Caco-2 (cell line): ENCODE data around the gene RNF112. TPM values are rescaled to one million over a fixed set of nuclear protein-coding genes. Genes with fewer than 3 reads are reported as not detected.

Experiments
- BruUV-seq: library from RNA; stranded (reverse); fragments of 400-500 nt; replicated peaks from 2 replicates; lab custom pipeline; 2021; lab: Mats Ljungman, UMichigan
- CTCF ChIA-PET: fragments of 300-600 bp; sonication (Branson Sonifier 250); formaldehyde crosslinking; loops from one replicate; lab custom pipeline; 2022; ENCODE audit warnings: antibody characterized with exemption; lab: Charles Lee
- POLR2A ChIA-PET: fragments of 300-600 bp; sonication (Branson Sonifier 250); formaldehyde crosslinking; loops from one replicate; lab custom pipeline; 2022; ENCODE audit warnings: antibody characterized with exemption; lab: Charles Lee
- DNase-seq, 2 experiments: peaks; one replicate each; pipeline versions ENCODE4 v3.0.0 to v3.0.0-alpha.2; 2020 to 2022
- H3K27me3 ChIP-seq: replicated peaks from 2 replicates; pipeline ENCODE4 v1.6.0; 2011; ENCODE audit warnings: low read length; ENCODE audit not compliant: control insufficient read depth, insufficient read depth
- H3K36me3 ChIP-seq: 2 replicates; pipeline ENCODE4 v1.5.1; 2011; ENCODE audit warnings: low read length; ENCODE audit not compliant: control insufficient read depth, insufficient read depth
- H3K4me1 ChIP-seq: fragments of 250-450 bp; sonication (Bioruptor Pico); 2 replicates; pipeline ENCODE4 v1.5.1; 2020; ENCODE audit warnings: mild to moderate bottlenecking
- H3K4me3 ChIP-seq: 2 replicates; pipeline ENCODE4 v1.5.1; 2011; ENCODE audit warnings: low read depth, mild to moderate bottlenecking, control low read depth, low read length
- H3K9me3 ChIP-seq: fragments of 250-450 bp; sonication (Bioruptor Pico); 2 replicates; pipeline ENCODE4 v1.5.1; 2020; ENCODE audit warnings: mild to moderate bottlenecking, moderate library complexity
- H3K27ac Mint-ChIP-seq: one replicate; pipeline ENCODE4 v1.8.0; 2022; ENCODE audit warnings: mixed read lengths; ENCODE audit not compliant: unreplicated experiment
- H3K27me3 Mint-ChIP-seq: one replicate; pipeline ENCODE4 v1.8.0; 2022; ENCODE audit warnings: mixed read lengths; ENCODE audit not compliant: insufficient read depth, unreplicated experiment
- H3K36me3 Mint-ChIP-seq: one replicate; pipeline ENCODE4 v1.8.0; 2022; ENCODE audit warnings: mild to moderate bottlenecking, mixed read lengths; ENCODE audit not compliant: insufficient read depth, unreplicated experiment
- H3K4me1 Mint-ChIP-seq: one replicate; pipeline ENCODE4 v1.8.0; 2022; ENCODE audit warnings: low read depth, mixed read lengths; ENCODE audit not compliant: unreplicated experiment
- H3K4me3 Mint-ChIP-seq: one replicate; pipeline ENCODE4 v1.8.0; 2022; ENCODE audit warnings: mild to moderate bottlenecking, moderate library complexity, mixed read lengths; ENCODE audit not compliant: unreplicated experiment
- H3K9me3 Mint-ChIP-seq: one replicate; pipeline ENCODE4 v1.8.0; 2022; ENCODE audit warnings: mixed read lengths; ENCODE audit not compliant: unreplicated experiment
- intact Hi-C: fragments of 100-400 bp; cut with micrococcal nuclease; formaldehyde crosslinking; loops from one replicate; pipeline ENCODE4 v1.10.0; 2022; ENCODE audit not compliant: unreplicated experiment
- total RNA-seq: library from RNA; stranded (reverse); gene quantifications from 2 replicates; pipeline ENCODE4 v1.2.3, GENCODE V29; 2022
- TF ChIP-seq, protein P1 (sequence below), 2 experiments: fragments of 200-600 bp in 1 of 2; IDR thresholded peaks; 1 replicate in 1 of 2; 2 replicates in 1 of 2; pipeline versions ENCODE4 v1.5.1 to v1.8.0; 2011 to 2022; ENCODE audit warnings: antibody characterized with exemption in 1 of 2, control low read depth in 1 of 2, inconsistent platforms in 1 of 2, low read depth in 1 of 2, low read length in 1 of 2, mild to moderate bottlenecking in 1 of 2, moderate library complexity in 1 of 2; ENCODE audit not compliant: insufficient read depth in 1 of 2, severe bottlenecking in 1 of 2, unreplicated experiment in 1 of 2

Gene RNF112
- total RNA-seq, 1 experiment from 2014 or later: not detected

DNA sequence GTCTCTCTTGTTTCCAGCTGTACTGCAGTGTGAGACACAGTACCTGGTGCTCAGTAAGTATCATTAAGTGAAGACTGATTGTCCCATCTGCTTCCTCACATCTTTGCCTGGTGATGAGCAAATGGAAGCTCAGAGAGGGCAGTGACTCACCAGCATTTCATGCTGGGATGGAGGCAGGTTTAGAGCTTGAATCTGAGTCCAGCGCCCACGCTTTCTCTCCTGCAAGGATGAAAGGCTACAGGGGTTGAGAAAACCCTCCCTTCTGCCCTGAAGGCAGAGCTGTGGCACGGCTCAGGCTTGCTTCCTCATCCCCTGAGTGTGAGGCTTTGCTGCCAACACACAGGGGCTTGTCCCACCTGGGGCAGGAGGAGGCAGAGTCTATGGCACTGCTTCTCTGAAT lies 1.5 kb upstream of the RNF112 start:
- Mint-ChIP-seq H3K4me3 (no peak overlapping the region), H3K4me1 (peaks cover 6% of the 10 kb centered on the region), H3K36me3 (no peaks in the 10 kb centered on the region), H3K9me3 (no peaks in the 10 kb centered on the region), H3K27ac (no peak overlapping the region), H3K27me3 (no peaks in the 10 kb centered on the region)
- H3K36me3 ChIP-seq: no peaks in the 10 kb centered on the region
- POLR2A ChIA-PET: no interaction called here
- H3K4me3 ChIP-seq: no peak overlapping the region
- H3K27me3 ChIP-seq: no peaks in the 10 kb centered on the region
- no TSS peak for BruUV-seq
- CTCF ChIA-PET: no interaction called here
- TF ChIP-seq, protein P1, sequence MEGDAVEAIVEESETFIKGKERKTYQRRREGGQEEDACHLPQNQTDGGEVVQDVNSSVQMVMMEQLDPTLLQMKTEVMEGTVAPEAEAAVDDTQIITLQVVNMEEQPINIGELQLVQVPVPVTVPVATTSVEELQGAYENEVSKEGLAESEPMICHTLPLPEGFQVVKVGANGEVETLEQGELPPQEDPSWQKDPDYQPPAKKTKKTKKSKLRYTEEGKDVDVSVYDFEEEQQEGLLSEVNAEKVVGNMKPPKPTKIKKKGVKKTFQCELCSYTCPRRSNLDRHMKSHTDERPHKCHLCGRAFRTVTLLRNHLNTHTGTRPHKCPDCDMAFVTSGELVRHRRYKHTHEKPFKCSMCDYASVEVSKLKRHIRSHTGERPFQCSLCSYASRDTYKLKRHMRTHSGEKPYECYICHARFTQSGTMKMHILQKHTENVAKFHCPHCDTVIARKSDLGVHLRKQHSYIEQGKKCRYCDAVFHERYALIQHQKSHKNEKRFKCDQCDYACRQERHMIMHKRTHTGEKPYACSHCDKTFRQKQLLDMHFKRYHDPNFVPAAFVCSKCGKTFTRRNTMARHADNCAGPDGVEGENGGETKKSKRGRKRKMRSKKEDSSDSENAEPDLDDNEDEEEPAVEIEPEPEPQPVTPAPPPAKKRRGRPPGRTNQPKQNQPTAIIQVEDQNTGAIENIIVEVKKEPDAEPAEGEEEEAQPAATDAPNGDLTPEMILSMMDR (IDR thresholded peaks at IDR 0.05; ENCODE audit: insufficient read depth in 1 of 2, low read depth in 1 of 2, low read length in 1 of 2, severe bottlenecking in 1 of 2, unreplicated experiment in 1 of 2): no peak
- no peaks in the 10 kb centered on the region for H3K9me3 ChIP-seq
- intact Hi-C loops: loop anchor here (5.0 kb wide), 1 partner anchor 38 kb away; no protein-coding TSS in a partner anchor
- no peaks in the 10 kb centered on the region for H3K4me1 ChIP-seq
- DNase-seq: peak in 1 of 2 experiments; percentile 28

DNA sequence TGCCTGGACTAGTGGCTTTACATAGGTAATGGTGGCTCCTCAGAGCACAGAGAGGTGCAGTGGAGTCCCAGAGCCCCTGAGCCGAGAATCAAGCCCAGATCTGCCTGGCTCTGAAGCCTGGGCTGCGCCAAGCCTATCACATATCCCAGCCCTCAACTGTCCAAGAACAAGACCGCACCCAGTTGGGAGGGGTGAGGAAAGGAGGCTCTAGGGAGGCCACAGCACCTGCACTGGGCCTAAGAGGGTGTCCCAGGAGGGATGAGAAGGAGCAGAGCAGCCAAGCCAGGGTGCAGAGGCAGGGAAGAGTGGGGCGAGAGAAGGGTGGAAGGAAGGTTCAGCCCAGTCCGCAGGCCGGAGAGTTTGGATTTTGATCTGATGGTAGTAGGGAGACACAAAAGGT lies 941 bp upstream of the RNF112 start:
- Mint-ChIP-seq H3K27me3 (no peaks in the 10 kb centered on the region), H3K4me1 (peaks cover 6% of the 10 kb centered on the region), H3K4me3 (no peak overlapping the region), H3K27ac (no peak overlapping the region), H3K9me3 (no peaks in the 10 kb centered on the region), H3K36me3 (no peaks in the 10 kb centered on the region)
- Histone ChIP-seq H3K9me3 (no peaks in the 10 kb centered on the region), H3K27me3 (no peaks in the 10 kb centered on the region), H3K4me1 (no peaks in the 10 kb centered on the region), H3K36me3 (no peaks in the 10 kb centered on the region), H3K4me3 (no peak overlapping the region)
- no TSS peak for BruUV-seq
- POLR2A ChIA-PET: no interaction called here
- intact Hi-C loops: no loop called here
- peak in 1 of 2 experiments; percentile 24 for DNase-seq
- CTCF ChIA-PET: no interaction called here
- TF ChIP-seq, protein P1 (IDR thresholded peaks at IDR 0.05; ENCODE audit: insufficient read depth in 1 of 2, low read depth in 1 of 2, low read length in 1 of 2, severe bottlenecking in 1 of 2, unreplicated experiment in 1 of 2): no peak

DNA sequence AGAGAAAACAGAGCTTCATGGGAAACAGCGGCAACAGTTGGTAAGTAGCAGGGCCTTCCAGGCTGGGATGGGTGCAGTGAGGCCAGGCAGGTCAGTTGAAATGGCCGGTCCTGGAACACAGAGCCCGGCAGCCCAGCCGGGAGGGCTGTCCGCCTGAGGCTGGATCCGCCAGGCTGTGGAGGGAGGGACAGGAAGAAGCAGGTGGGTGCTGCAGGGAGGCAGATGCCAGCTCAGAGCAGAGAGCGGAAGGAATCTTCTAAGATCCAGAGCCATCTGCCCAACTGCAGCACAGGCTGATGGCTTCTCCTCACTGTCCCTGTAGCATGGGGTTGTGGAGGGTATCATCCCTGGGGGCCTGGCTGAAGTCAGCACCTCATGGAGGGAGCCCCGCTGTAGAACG lies 599 bp downstream of the RNF112 start:
- DNase-seq: no peak
- H3K4me3 ChIP-seq: no peak overlapping the region
- H3K4me3 Mint-ChIP-seq: no peak overlapping the region

More for the DNA sequence above, 599 bp downstream of the RNF112 start:
- ChIA-PET CTCF (no interaction called here), POLR2A (no interaction called here)
- TF ChIP-seq, protein P1 (IDR thresholded peaks at IDR 0.05; ENCODE audit: insufficient read depth in 1 of 2, low read depth in 1 of 2, low read length in 1 of 2, severe bottlenecking in 1 of 2, unreplicated experiment in 1 of 2): no peak
- Mint-ChIP-seq H3K27ac (no peak overlapping the region), H3K27me3 (no peaks in the 10 kb centered on the region), H3K9me3 (no peaks in the 10 kb centered on the region), H3K36me3 (no peaks in the 10 kb centered on the region), H3K4me1 (peaks cover 6% of the 10 kb centered on the region)
- intact Hi-C loops: no loop called here
- no TSS peak for BruUV-seq
- H3K9me3 ChIP-seq: no peaks in the 10 kb centered on the region
- H3K36me3 ChIP-seq: no peaks in the 10 kb centered on the region
- H3K4me1 ChIP-seq: no peaks in the 10 kb centered on the region
- no peaks in the 10 kb centered on the region for H3K27me3 ChIP-seq
